HG02588 (cell line): ENCODE data around the gene RNPS1.

ENCODE experiments used
- ATAC-seq: cut with Tn5 transposase; IDR thresholded peaks from one replicate; pipeline ENCODE4 v1.9.1; 2021; ENCODE audit warnings: mild to moderate bottlenecking, moderate library complexity; ENCODE audit not compliant: unreplicated experiment

The RNPS1 gene

GRCh38 chr16:2216330-2216729 lies 51.6 kb downstream of the RNPS1 start:
- no peak for ATAC-seq

- ATAC-seq, result peak; percentile 84
These were observed 53.3 kb downstream of the RNPS1 start, which contains the start of gene PGP for GRCh38 chr16:2214719-2214968. PGP (minus strand) TSS chr16:2214840; CDS start chr16:2214777, 63 bp downstream.

- peak; percentile 3 for ATAC-seq
These were observed 53.9 kb downstream of the RNPS1 start for GRCh38 chr16:2213817-2214718.

GRCh38 chr16:2212362-2213324 lies 55.3 kb downstream of the RNPS1 start:
- no peak for ATAC-seq

GRCh38 chr16:2211923-2212347 lies 56.0 kb downstream of the RNPS1 start:
- ATAC-seq, result no peak

GRCh38 chr16:2210386-2211365 lies 57.2 kb downstream of the RNPS1 start, which contains the start of gene BRICD5:
BRICD5 (minus strand) TSS chr16:2210863; CDS start chr16:2210833, 30 bp downstream.
- no peak for ATAC-seq

GRCh38 chr16:2210009-2210332 lies 58.0 kb downstream of the RNPS1 start:
- ATAC-seq, result no peak

GRCh38 chr16:2209258-2210008 lies 58.5 kb downstream of the RNPS1 start:
- no peak for ATAC-seq

GRCh38 chr16:2208772-2209171 lies 59.2 kb downstream of the RNPS1 start:
- ATAC-seq, result no peak

GRCh38 chr16:2208308-2208707 lies 59.6 kb downstream of the RNPS1 start:
- no peak for ATAC-seq

GRCh38 chr16:2207872-2208271 lies 60.1 kb downstream of the RNPS1 start:
- no peak for ATAC-seq

GRCh38 chr16:2206780-2207433 lies 61.0 kb downstream of the RNPS1 start:
- ATAC-seq, result no peak

- no peak for ATAC-seq
These were observed 61.5 kb downstream of the RNPS1 start for GRCh38 chr16:2206420-2206779.

- peak; percentile 6 for ATAC-seq
These were observed 62.0 kb downstream of the RNPS1 start for GRCh38 chr16:2205967-2206313.

GRCh38 chr16:2205104-2205966 lies 62.6 kb downstream of the RNPS1 start, which contains the start of gene MLST8:
MLST8 (plus strand) TSS chr16:2205454; CDS start chr16:2206086, 632 bp downstream.
- peak; percentile 63 for ATAC-seq

GRCh38 chr16:2204416-2205103 lies 63.4 kb downstream of the RNPS1 start:
- ATAC-seq, result no peak
